ENCODE measurements around the gene FGF3. TPM values are rescaled to one million over a fixed set of nuclear protein-coding genes. Genes with fewer than 3 reads are reported as not detected.

The FGF3 gene
- total and polyA plus RNA-seq, 10 of the 15 experiments (the other 5 are each of a cell fraction or from before 2014, with no cell fraction given) = not detected

DNA sequence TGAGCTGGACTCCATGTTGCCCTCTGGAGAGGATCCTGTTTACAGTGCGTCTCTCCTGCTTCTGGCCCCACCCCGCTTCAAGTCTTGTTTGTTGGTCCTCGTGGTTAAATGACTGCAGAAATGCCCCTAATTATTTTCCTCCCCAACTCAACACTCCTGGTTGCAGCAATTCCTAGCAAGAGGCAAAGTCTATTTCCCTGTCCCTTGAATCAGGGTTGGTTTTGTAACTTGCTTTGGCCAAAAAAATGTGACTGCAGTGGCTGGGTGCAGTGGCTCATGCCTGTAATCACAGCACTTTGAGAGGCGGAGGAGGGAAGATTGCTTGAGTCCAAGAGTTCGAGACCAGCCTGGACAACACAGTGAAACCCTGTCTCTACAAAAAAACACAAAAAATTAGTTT, 41.0 kb upstream of the FGF3 start:
- Histone ChIP-seq H3K27ac (ENCODE audit: control insufficient read depth, insufficient read depth) (no peak overlapping the region), H3K4me1 (ENCODE audit: control insufficient read depth, insufficient read depth, low read length) (no peaks in the 10 kb centered on the region), H3K9me3 (replicated peaks; ENCODE audit: control insufficient read depth, insufficient read depth, low read length) (no peaks in the 10 kb centered on the region), H3K27me3 (replicated peaks in 1 of 2; ENCODE audit: control insufficient read depth in 2 of 2, insufficient read depth in 2 of 2, low read length in 1 of 2) (peaks cover 0 to 2% of the 10 kb centered on the region in 2 experiments; a peak in 2 of 4 replicates), H3K79me2 (ENCODE audit: control insufficient read depth, insufficient read depth, low read length) (no peaks in the 10 kb centered on the region), H3K4me3 (no peak overlapping the region), H3K4me2 (ENCODE audit: control insufficient read depth, insufficient read depth) (no peak overlapping the region), H4K20me1 (ENCODE audit: control insufficient read depth, insufficient read depth) (no peaks in the 10 kb centered on the region), H2AFZ (ENCODE audit: control insufficient read depth, low read depth, low read length) (no peak overlapping the region), H3K9ac (ENCODE audit: control insufficient read depth, insufficient read depth, low read length) (no peak overlapping the region), H3K36me3 (ENCODE audit: control insufficient read depth in 2 of 2, insufficient read depth in 2 of 2, low read length in 1 of 2) (no peaks in the 10 kb centered on the region)
- ChIA-PET RAD21 (ENCODE audit: unreplicated experiment) (no interaction called here), SMC1A (ENCODE audit: uncharacterized antibody, unreplicated experiment) (no interaction called here), POLR2A (no interaction called here), CTCF (no interaction called here)
- 15% methylated on average over 5 of the region's 5 CpGs for WGBS (ENCODE audit: insufficient coverage, insufficient replicate concordance, low lambda C conversion rate, missing lambda C conversion rate)
- ATAC-seq = no peak
- BruUV-seq (replicated peaks) = no TSS peak
- DNase-seq (ENCODE audit: low read depth, low spot score) = no peak
- in situ Hi-C loops (cut with MboI) = no loop called here
- intact Hi-C loops (cut with micrococcal nuclease; ENCODE audit: unreplicated experiment) = no loop called here
- no peak for FAIRE-seq
- TF ChIP-seq NBN (IDR thresholded peaks at IDR 0.05) (no peak), WRNIP1 (IDR thresholded peaks at IDR 0.05; ENCODE audit: borderline replicate concordance, low read depth, low read length) (no peak), PAX5 (IDR thresholded peaks at IDR 0.05; ENCODE audit: borderline replicate concordance, low read depth, low read length) (no peak), POLR2AphosphoS2 (IDR thresholded peaks at IDR 0.05; ENCODE audit: low read depth, low read length) (no peak), ETV6 (conservative IDR thresholded peaks at IDR 0.05 in 1 of 2, IDR thresholded peaks at IDR 0.05 in 1 of 2; ENCODE audit: borderline replicate concordance in 1 of 2, low read depth in 1 of 2) (no peak), CBFB (IDR thresholded peaks at IDR 0.05; ENCODE audit: low read depth) (no peak), IKZF1 (conservative IDR thresholded peaks at IDR 0.05) (no peak), TCF7 (IDR thresholded peaks at IDR 0.05; ENCODE audit: borderline replicate concordance) (no peak), CREM (IDR thresholded peaks at IDR 0.05; ENCODE audit: low read depth) (no peak), GABPA (IDR thresholded peaks at IDR 0.05; ENCODE audit: low read depth) (no peak)
- TF ChIP-seq, protein P1, sequence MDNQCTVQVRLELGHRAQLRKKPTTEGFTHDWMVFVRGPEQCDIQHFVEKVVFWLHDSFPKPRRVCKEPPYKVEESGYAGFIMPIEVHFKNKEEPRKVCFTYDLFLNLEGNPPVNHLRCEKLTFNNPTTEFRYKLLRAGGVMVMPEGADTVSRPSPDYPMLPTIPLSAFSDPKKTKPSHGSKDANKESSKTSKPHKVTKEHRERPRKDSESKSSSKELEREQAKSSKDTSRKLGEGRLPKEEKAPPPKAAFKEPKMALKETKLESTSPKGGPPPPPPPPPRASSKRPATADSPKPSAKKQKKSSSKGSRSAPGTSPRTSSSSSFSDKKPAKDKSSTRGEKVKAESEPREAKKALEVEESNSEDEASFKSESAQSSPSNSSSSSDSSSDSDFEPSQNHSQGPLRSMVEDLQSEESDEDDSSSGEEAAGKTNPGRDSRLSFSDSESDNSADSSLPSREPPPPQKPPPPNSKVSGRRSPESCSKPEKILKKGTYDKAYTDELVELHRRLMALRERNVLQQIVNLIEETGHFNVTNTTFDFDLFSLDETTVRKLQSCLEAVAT (IDR thresholded peaks at IDR 0.05) = no peak
- TF ChIP-seq, protein P2, sequence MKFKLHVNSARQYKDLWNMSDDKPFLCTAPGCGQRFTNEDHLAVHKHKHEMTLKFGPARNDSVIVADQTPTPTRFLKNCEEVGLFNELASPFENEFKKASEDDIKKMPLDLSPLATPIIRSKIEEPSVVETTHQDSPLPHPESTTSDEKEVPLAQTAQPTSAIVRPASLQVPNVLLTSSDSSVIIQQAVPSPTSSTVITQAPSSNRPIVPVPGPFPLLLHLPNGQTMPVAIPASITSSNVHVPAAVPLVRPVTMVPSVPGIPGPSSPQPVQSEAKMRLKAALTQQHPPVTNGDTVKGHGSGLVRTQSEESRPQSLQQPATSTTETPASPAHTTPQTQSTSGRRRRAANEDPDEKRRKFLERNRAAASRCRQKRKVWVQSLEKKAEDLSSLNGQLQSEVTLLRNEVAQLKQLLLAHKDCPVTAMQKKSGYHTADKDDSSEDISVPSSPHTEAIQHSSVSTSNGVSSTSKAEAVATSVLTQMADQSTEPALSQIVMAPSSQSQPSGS (IDR thresholded peaks at IDR 0.05; ENCODE audit: low read length) = no peak
